Measurements from ENCODE around the gene CCDC120.
A peak's percentile ranks its signal among the peaks of the same experiment; 100 is the strongest.

CCDC120 gene

GRCh38 chrX:49058794-49059193, at the start of gene CCDC120:
TSS of gene CCDC120 (plus strand) at chrX:49058999. CDS start at chrX:49062042, 3,043 bp downstream.
- DNase-seq: no peak

- no peak for DNase-seq
Measured at GRCh38 chrX:49019050-49019449, 39.7 kb upstream of the CCDC120 start.

- no peak for DNase-seq
Measured at GRCh38 chrX:49019599-49020249, 39.1 kb upstream of the CCDC120 start.

- DNase-seq: no peak
Measured at GRCh38 chrX:49029876-49030275, 28.9 kb upstream of the CCDC120 start.

- no peak for DNase-seq
Measured at GRCh38 chrX:49030283-49030682, 28.5 kb upstream of the CCDC120 start.

GRCh38 chrX:49037883-49038475, 20.8 kb upstream of the CCDC120 start:
- no peak for DNase-seq

GRCh38 chrX:49039598-49040375, 19.0 kb upstream of the CCDC120 start:
- peak; percentile 35 to 42 for DNase-seq

GRCh38 chrX:49040376-49040955, 18.3 kb upstream of the CCDC120 start:
- no peak for DNase-seq

- DNase-seq: no peak
Measured at GRCh38 chrX:49041744-49042580, 16.8 kb upstream of the CCDC120 start.

- no peak for DNase-seq
Measured at GRCh38 chrX:49042581-49043219, 16.1 kb upstream of the CCDC120 start.

- peak; percentile 98 to 99 for DNase-seq
Measured at GRCh38 chrX:49043220-49043986, 15.4 kb upstream of the CCDC120 start, which contains the start of gene TFE3. TSS of gene TFE3 (minus strand) at chrX:49043357. CDS start at chrX:49043226, 131 bp downstream.

GRCh38 chrX:49043987-49044281, 14.9 kb upstream of the CCDC120 start:
- DNase-seq: no peak

GRCh38 chrX:49053223-49054072, 5.4 kb upstream of the CCDC120 start:
- peak; percentile 60 to 62 for DNase-seq

GRCh38 chrX:49054073-49054762, 4.6 kb upstream of the CCDC120 start:
- no peak for DNase-seq

GRCh38 chrX:49059201-49059600, 402 bp downstream of the CCDC120 start:
- no peak for DNase-seq

GRCh38 chrX:49059681-49060085, 884 bp downstream of the CCDC120 start:
- DNase-seq: no peak

GRCh38 chrX:49060914-49061313, 2.1 kb downstream of the CCDC120 start:
- no peak for DNase-seq

GRCh38 chrX:49061490-49061889, 2.7 kb downstream of the CCDC120 start:
- DNase-seq: no peak

GRCh38 chrX:49061916-49062315, 3.1 kb downstream of the CCDC120 start:
- DNase-seq: no peak

- DNase-seq: no peak
Measured at GRCh38 chrX:49063715-49064114, 4.9 kb downstream of the CCDC120 start.

All from NCI-H2081 (cell line).